ENCODE results near the gene FZR1.
A peak's percentile ranks its signal among the peaks of the same experiment; 100 is the strongest.

The FZR1 gene

DNA sequence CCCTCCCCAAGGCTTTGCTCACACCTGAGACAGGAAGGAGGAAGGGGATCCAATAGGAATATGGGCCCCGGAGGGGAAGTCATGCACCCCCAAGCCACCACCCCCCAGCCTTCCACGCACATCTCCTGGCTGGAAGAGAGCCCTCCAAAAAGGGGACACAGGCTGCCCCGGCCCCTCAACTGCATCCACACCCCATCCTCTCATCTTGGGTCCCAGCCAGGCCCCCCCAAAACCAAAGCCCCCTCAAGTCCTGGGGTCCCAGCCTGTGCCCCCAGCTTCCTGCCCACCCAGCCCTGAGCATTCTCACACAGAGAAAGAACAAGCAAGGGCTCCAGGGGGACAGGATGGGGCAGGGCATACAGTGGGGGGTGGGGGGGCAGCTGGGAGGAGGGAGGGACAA is 37.9 kb upstream of the FZR1 start:
- FAIRE-seq (no peak), DNase-seq (ENCODE audit: insufficient read length, low spot score) (no peak)
- TF ChIP-seq, protein P1, sequence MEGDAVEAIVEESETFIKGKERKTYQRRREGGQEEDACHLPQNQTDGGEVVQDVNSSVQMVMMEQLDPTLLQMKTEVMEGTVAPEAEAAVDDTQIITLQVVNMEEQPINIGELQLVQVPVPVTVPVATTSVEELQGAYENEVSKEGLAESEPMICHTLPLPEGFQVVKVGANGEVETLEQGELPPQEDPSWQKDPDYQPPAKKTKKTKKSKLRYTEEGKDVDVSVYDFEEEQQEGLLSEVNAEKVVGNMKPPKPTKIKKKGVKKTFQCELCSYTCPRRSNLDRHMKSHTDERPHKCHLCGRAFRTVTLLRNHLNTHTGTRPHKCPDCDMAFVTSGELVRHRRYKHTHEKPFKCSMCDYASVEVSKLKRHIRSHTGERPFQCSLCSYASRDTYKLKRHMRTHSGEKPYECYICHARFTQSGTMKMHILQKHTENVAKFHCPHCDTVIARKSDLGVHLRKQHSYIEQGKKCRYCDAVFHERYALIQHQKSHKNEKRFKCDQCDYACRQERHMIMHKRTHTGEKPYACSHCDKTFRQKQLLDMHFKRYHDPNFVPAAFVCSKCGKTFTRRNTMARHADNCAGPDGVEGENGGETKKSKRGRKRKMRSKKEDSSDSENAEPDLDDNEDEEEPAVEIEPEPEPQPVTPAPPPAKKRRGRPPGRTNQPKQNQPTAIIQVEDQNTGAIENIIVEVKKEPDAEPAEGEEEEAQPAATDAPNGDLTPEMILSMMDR (IDR thresholded peaks at IDR 0.05; ENCODE audit: insufficient read depth, missing control alignments) = no peak

DNA sequence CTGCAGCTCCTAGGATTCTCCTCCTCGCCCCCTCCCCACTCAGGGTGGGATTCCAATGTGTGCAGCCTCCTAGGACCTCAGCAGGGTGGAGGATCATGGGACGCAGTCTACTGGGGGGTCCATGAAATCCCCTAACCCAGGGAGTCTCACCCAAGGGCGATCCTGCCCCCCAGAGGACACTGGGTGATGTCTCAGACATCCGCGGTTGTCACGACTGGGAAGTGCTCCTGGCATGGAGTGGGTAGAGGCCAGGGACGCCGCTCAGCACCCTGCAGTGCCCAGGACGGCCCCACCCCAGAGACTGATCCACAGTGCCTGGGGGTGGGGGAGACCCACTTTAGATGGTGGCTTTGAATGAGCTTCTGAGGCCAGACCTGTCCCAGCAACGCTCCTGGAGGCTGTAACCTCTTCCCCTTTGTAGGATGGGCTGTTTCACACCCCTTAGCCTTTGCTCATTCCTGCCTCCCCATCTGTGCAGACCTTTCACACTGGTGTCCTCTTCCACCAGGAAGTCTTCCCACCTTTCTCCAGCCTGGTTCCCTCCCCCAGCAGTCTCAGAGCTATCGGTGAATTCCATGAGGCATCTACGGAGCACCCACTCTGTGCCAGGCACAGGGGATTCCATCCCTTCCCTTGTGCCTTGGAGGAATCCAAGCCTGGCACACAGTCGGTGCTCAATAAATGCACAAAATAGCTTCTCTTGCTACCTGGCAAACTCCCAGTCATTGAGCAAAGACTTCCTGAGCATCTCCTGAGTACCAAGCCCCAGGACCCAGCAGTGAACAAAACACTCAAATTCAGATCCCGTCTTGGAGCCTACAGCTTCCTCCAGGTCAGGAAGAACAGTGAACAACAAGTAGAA is 36.2 kb upstream of the FZR1 start:
- DNase-seq (ENCODE audit: insufficient read length, low spot score) (no peak), FAIRE-seq (no peak)
- TF ChIP-seq, protein P1 (IDR thresholded peaks at IDR 0.05; ENCODE audit: insufficient read depth, missing control alignments) = no peak

DNA sequence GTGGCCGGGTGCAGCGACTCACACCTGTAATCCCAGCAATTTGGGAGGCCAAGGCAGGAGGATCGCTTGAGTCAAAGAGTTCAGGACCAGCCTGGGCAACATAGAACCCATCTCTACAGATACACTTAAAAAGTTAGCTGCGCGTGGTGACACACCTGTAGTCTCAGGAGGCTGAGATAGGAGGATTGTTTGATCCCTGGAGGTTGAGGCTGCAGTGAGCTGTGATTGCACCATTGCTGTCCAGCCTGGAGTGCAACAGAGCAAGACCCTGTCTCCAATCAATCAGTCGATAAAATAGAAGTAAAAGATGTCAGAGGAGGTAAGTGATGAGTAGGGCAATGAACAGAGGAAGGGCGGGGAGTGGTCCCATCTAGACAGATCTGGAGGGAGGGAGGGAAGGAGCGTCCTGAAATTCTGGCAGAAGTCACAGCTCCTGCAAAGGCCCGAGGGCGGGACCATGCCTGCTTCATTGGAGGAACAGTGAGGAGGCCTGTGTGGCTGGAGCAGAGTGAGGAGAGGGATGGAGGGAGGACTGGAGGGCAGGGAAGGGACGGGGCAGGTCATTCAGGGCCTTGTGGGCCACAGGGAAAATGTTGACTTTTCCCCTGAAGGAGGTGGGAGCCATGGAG is 35.5 kb upstream of the FZR1 start:
- no peak for FAIRE-seq
- no peak for DNase-seq (ENCODE audit: insufficient read length, low spot score)
- TF ChIP-seq, protein P1 (IDR thresholded peaks at IDR 0.05; ENCODE audit: insufficient read depth, missing control alignments) = no peak

DNA sequence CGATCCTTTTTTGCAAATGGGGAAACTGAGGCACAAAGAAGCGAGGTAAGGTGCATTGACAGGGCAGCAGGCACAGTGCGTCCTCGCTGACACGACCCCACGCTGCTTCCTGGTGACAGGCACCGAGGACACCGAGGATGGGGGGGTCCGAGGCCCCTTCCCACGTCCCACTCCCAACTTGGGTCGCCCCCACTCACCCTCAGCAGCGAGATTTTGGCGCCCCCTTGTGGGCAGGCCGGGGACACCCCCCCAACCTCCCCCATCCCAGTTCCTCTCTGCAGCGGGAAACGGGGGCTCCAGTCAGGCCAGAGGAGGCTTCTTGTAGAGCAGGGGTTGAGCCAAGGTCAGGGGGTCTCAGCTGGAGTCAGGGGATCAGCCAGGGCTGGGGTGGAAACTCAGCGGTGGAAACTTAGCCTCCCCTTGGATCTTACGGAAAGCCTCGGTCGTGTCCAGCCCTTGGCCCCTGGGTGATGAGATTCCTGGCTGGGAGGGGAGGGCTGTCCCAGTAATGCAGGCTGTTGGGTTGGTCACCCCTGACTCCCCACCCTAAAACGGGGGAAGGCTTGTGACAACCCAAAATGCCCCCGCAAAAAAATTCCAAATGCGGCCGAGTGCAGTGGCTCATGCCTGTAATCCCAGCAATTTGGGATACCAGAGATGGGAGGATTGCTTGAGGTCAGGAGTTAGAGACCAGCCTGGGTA is 34.0 kb upstream of the FZR1 start:
- DNase-seq (ENCODE audit: insufficient read length, low spot score) (no peak), FAIRE-seq (no peak)
- TF ChIP-seq, protein P1 (IDR thresholded peaks at IDR 0.05; ENCODE audit: insufficient read depth, missing control alignments) = peak; percentile 61

DNA sequence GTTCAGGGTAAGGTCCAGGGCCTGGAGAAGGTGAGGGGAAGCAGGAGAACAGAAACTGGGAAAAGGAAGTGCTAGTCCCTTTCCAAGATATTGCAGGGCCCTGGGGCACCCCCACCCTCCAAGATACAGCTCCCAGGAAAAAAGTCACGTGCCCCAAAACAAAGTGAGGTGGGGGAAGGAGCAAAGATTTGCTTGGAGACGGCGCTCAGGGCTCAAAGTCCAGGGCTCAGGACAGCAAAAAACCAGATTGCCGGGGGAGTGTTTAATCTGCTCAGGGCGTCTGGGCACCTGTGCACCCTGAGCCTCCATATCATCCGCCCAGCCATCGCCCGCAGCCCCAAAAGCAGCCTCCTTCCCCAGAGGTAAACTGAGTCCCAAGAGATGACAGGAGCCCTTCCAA is 32.1 kb upstream of the FZR1 start:
- no peak for DNase-seq (ENCODE audit: insufficient read length, low spot score)
- no peak for FAIRE-seq
- TF ChIP-seq, protein P1 (IDR thresholded peaks at IDR 0.05; ENCODE audit: insufficient read depth, missing control alignments) = no peak

DNA sequence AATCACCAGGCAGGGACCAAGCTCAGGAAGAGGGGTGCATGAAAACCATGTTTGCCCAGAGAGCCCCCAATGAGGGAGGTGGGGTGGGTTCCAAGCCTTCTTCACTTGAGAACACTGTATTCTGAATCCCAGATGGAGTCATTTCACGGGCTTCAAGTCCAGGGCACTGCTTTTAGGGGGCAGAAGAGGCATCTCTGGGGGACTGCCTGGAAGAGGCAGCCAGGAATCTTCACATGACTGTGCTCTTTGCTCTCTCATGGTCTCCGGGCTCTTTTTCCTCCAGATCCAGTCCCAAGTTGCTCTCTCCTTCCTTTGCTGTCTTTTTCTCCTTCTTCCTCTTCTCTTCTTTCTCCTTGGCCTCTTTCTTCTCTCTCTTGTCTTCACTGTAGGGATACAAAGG is 31.5 kb upstream of the FZR1 start:
- no peak for DNase-seq (ENCODE audit: insufficient read length, low spot score)
- FAIRE-seq = no peak
- TF ChIP-seq, protein P1 (IDR thresholded peaks at IDR 0.05; ENCODE audit: insufficient read depth, missing control alignments) = no peak
